GM23338 (cell line): ENCODE data around the gene COBLL1. TPM values are rescaled to one million over a fixed set of nuclear protein-coding genes. Genes with fewer than 3 reads are reported as not detected.
A peak's percentile ranks its signal among the peaks of the same experiment; 100 is the strongest.

Experiments used
- ATAC-seq: fragments of 200-7000 bp; cut with Tn5 transposase; 3 replicates; pipeline ENCODE4 v1.9.1; 2020
- DNase-seq: peaks from one replicate; pipeline ENCODE4 v3.0.0-alpha.2; 2015; ENCODE audit warnings: low spot score
- H2AFZ ChIP-seq: fragments of 200-600 bp; sonication (generic); 2 replicates; pipeline ENCODE4 v1.8.0; 2016; ENCODE audit warnings: antibody characterized with exemption, mild to moderate bottlenecking, moderate library complexity
- H3F3A ChIP-seq: fragments of 200-600 bp; sonication (generic); replicated peaks from 2 replicates; pipeline ENCODE4 v1.8.0; 2017; ENCODE audit warnings: antibody characterized with exemption, mixed run types, low read depth
- H3K27ac ChIP-seq: fragments of 200-600 bp; sonication (generic); 2 replicates; pipeline ENCODE4 v1.6.1; 2016; ENCODE audit warnings: low read depth
- H3K27me3 ChIP-seq: fragments of 200-600 bp; sonication (generic); 2 replicates; pipeline ENCODE4 v1.8.0; 2016; ENCODE audit warnings: mild to moderate bottlenecking, mixed run types, moderate library complexity; ENCODE audit not compliant: insufficient read depth
- H3K36me3 ChIP-seq: fragments of 200-600 bp; sonication (generic); 2 replicates; pipeline ENCODE4 v1.8.0; 2016; ENCODE audit warnings: mild to moderate bottlenecking; ENCODE audit not compliant: insufficient read depth
- H3K4me1 ChIP-seq: fragments of 200-600 bp; sonication (generic); 2 replicates; pipeline ENCODE4 v1.8.0; 2016; ENCODE audit warnings: mild to moderate bottlenecking, moderate library complexity; ENCODE audit not compliant: insufficient read depth
- H3K4me2 ChIP-seq: fragments of 200-600 bp; sonication (generic); 2 replicates; pipeline ENCODE4 v1.7.1; 2017; ENCODE audit warnings: mixed run types
- H3K4me3 ChIP-seq: fragments of 200-600 bp; sonication (generic); 2 replicates; pipeline ENCODE4 v1.6.1; 2016; ENCODE audit warnings: mixed run types
- H3K79me2 ChIP-seq: fragments of 200-600 bp; sonication (generic); replicated peaks from 2 replicates; pipeline ENCODE4 v1.8.0; 2017; ENCODE audit warnings: mild to moderate bottlenecking; ENCODE audit not compliant: insufficient read depth
- H3K9me2 ChIP-seq: fragments of 200-600 bp; sonication (generic); 2 replicates; pipeline ENCODE4 v1.8.0; 2017; ENCODE audit not compliant: insufficient read depth
- H4K20me1 ChIP-seq: fragments of 200-600 bp; sonication (generic); replicated peaks from 2 replicates; pipeline ENCODE4 v1.8.0; 2017; ENCODE audit warnings: mild to moderate bottlenecking; ENCODE audit not compliant: insufficient read depth
- H3K27ac Mint-ChIP-seq: 2 replicates; pipeline ENCODE4 v1.8.0; 2020; ENCODE audit warnings: inconsistent platforms, mild to moderate bottlenecking, moderate library complexity, mixed read lengths
- H3K27me3 Mint-ChIP-seq: 3 replicates; pipeline ENCODE4 v1.8.0; 2022; ENCODE audit warnings: low read depth, mild to moderate bottlenecking, moderate library complexity, mixed read lengths, inconsistent platforms; ENCODE audit not compliant: insufficient read depth, poor library complexity
- H3K36me3 Mint-ChIP-seq: 3 replicates; pipeline ENCODE4 v1.8.0; 2021; ENCODE audit warnings: low read depth, mild to moderate bottlenecking, inconsistent platforms, moderate library complexity, mixed read lengths
- H3K4me1 Mint-ChIP-seq: 3 replicates; pipeline ENCODE4 v1.8.0; 2020; ENCODE audit warnings: mild to moderate bottlenecking, inconsistent platforms, mixed read lengths
- H3K4me3 Mint-ChIP-seq: 3 replicates; pipeline ENCODE4 v1.8.0; 2021; ENCODE audit warnings: moderate library complexity, mild to moderate bottlenecking, inconsistent platforms, mixed read lengths
- H3K9me3 Mint-ChIP-seq: 3 replicates; pipeline ENCODE4 v1.8.0; 2020; ENCODE audit warnings: moderate library complexity, mild to moderate bottlenecking, inconsistent platforms, mixed read lengths
- CTCF ChIP-seq, 2 experiments: fragments of 200-600 bp in 1 of 2; sonication (generic) in 1 of 2; conservative IDR thresholded peaks; 2 replicates each; pipeline versions ENCODE4 v1.5.1 to v1.6.1; 2016 to 2017; ENCODE audit warnings: antibody characterized with exemption in 2 of 2, low read depth in 2 of 2, mild to moderate bottlenecking in 2 of 2, moderate library complexity in 1 of 2
- JUNB ChIP-seq: IDR thresholded peaks from one replicate; pipeline ENCODE4 v1.6.1; 2016; ENCODE audit warnings: antibody characterized with exemption; ENCODE audit not compliant: unreplicated experiment
- POLR2AphosphoS5 ChIP-seq: IDR thresholded peaks from 2 replicates; pipeline ENCODE4 v1.6.1; 2016; ENCODE audit warnings: antibody characterized with exemption, low read depth
- REST ChIP-seq: IDR thresholded peaks from one replicate; pipeline ENCODE4 v1.6.1; 2018; ENCODE audit warnings: antibody characterized with exemption; ENCODE audit not compliant: unreplicated experiment
- STAT1 ChIP-seq: IDR thresholded peaks from one replicate; pipeline ENCODE4 v1.6.1; 2016; ENCODE audit warnings: antibody characterized with exemption; ENCODE audit not compliant: unreplicated experiment
- ZNF462 ChIP-seq: fragments of 250-450 bp; sonication (Bioruptor Pico); IDR thresholded peaks from 2 replicates; pipeline ENCODE4 v1.5.0; 2020; ENCODE audit warnings: mild to moderate bottlenecking, moderate library complexity
- polyA plus RNA-seq: library from polyadenylated mRNA; unstranded; fragments of >200 nt; fragmentation: Nextera tagmentation; extraction: Ambion mirVana; gene quantifications from 2 replicates; pipeline ENCODE4 v1.2.1, GENCODE V29; 2016
- total RNA-seq: library from RNA; depleted of rRNA; stranded (reverse); fragments of >200 nt; shearing (Covaris generic); gene quantifications from 2 replicates; pipeline ENCODE4 v1.2.3, GENCODE V29; 2014

The COBLL1 gene
- total and polyA plus RNA-seq, 2 experiments from 2014 or later, result 2.9 to 7.4 TPM

GRCh38 chr2:164779383-164780057 lies 62.1 kb downstream of the COBLL1 start:
- no peaks in the 10 kb centered on the region for H4K20me1 ChIP-seq
- Mint-ChIP-seq H3K27ac (0 out of 2 replicates have a peak overlapping the region, but pooled peaks have one; percentile 9), H3K36me3 (no peaks in the 10 kb centered on the region), H3K4me3 (no peak overlapping the region), H3K4me1 (no peaks in the 10 kb centered on the region; the same call in 1 of the 3 replicates), H3K27me3 (peaks cover 4% of the 10 kb centered on the region), H3K9me3 (no peaks in the 10 kb centered on the region)
- H3K36me3 ChIP-seq, result no peaks in the 10 kb centered on the region
- no peak overlapping the region for H3K4me3 ChIP-seq
- H3K27ac ChIP-seq, result no peak overlapping the region
- H3K27me3 ChIP-seq, result no peaks in the 10 kb centered on the region
- no peaks in the 10 kb centered on the region for H3K4me1 ChIP-seq
- no peak overlapping the region for H3K4me2 ChIP-seq
- H3F3A ChIP-seq, result no peaks in the 10 kb centered on the region
- H3K9me2 ChIP-seq, result no peaks in the 10 kb centered on the region
- H3K79me2 ChIP-seq, result no peaks in the 10 kb centered on the region
- DNase-seq (no peak), ATAC-seq (no peak)
- H2AFZ ChIP-seq, result no peak overlapping the region
- no peak for TF ChIP-seq JUNB
- no peak for TF ChIP-seq CTCF (conservative IDR thresholded peaks at IDR 0.05; ENCODE audit: low read depth in 2 of 2)
- TF ChIP-seq ZNF462, result no peak
- no peak for TF ChIP-seq REST
- no peak for TF ChIP-seq STAT1
- TF ChIP-seq POLR2AphosphoS5, result no peak
